ENCODE results near the gene METTL2B.
"Not testable (repeated sequence)": the region's sequence is repeated elsewhere in the genome, so short reads cannot be mapped to it uniquely, and the experiment has no call there.

METTL2B gene

DNA sequence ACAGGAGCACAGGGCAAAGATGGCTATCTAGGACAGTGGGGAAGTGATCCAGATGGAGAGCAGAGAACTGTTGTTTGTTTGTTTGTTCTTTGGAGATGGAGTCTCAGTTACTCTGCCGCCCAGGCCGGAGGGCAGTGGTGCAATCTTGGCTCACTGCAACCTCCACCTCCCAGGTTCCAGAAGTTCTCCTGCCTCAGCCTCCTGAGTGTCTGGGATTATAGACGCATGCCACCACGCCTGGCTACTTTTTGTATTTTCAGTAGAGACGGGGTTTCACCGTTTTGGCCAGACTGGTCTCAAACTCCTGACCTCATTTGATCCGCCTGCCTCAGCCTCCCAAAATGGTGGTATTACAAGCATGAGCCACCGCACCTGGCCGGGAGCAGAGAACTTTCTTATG is 20.9 kb downstream of the METTL2B start:
- TF ChIP-seq, protein P1, sequence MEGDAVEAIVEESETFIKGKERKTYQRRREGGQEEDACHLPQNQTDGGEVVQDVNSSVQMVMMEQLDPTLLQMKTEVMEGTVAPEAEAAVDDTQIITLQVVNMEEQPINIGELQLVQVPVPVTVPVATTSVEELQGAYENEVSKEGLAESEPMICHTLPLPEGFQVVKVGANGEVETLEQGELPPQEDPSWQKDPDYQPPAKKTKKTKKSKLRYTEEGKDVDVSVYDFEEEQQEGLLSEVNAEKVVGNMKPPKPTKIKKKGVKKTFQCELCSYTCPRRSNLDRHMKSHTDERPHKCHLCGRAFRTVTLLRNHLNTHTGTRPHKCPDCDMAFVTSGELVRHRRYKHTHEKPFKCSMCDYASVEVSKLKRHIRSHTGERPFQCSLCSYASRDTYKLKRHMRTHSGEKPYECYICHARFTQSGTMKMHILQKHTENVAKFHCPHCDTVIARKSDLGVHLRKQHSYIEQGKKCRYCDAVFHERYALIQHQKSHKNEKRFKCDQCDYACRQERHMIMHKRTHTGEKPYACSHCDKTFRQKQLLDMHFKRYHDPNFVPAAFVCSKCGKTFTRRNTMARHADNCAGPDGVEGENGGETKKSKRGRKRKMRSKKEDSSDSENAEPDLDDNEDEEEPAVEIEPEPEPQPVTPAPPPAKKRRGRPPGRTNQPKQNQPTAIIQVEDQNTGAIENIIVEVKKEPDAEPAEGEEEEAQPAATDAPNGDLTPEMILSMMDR (IDR thresholded peaks at IDR 0.05; ENCODE audit: extremely low read depth, insufficient read depth, missing control alignments), result no peak
- in situ Hi-C loops (cut with MboI; ENCODE audit: low pct_unique_long_range_greater_than_20kb, low sequenced_read_pairs, unreplicated experiment), result no loop called here
- no peak for DNase-seq (ENCODE audit: low spot score)

DNA sequence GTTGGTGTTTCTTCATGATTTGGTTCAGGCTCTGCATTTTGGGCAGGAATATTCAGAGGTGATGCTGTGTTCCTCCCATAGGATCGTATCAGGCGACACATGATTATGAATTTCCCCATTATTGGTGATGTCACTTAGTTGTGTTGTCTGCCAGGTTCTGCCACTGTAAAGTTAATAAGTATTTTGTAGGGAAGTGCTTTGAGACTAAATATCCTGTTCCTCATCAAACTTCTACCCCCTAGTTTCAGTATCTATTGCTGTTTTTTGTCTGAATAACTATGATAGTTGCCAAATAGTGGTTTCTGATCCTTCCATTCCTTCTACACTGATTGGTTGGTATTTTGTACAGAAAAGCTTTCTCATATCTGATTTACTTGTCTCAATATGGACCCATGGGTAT is 28.9 kb downstream of the METTL2B start:
- DNase-seq (ENCODE audit: low spot score); in situ Hi-C loops (cut with MboI; ENCODE audit: low pct_unique_long_range_greater_than_20kb, low sequenced_read_pairs, unreplicated experiment): not testable (repeated sequence)

DNA sequence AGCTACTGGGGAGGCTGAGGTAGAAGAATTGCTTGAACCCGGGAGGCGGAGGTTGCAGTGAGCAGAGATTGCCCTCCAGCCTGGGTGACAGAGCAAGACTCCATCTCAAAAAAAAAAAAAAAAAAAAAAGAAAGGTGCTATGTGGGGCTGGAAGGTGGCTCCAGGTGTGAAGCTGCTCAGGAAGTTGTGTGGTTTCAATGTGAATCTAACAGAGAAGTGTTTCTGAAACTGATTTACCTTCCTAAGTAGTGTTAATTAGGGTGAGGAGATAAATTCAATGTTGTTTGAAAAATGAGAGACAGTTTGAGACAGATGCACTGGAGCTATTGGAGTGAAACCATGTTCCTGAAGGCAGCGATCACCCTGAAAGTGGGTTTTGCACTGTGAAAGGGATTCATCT is 30.3 kb downstream of the METTL2B start:
- in situ Hi-C loops (cut with MboI; ENCODE audit: low pct_unique_long_range_greater_than_20kb, low sequenced_read_pairs, unreplicated experiment); DNase-seq (ENCODE audit: low spot score): not testable (repeated sequence)

DNA sequence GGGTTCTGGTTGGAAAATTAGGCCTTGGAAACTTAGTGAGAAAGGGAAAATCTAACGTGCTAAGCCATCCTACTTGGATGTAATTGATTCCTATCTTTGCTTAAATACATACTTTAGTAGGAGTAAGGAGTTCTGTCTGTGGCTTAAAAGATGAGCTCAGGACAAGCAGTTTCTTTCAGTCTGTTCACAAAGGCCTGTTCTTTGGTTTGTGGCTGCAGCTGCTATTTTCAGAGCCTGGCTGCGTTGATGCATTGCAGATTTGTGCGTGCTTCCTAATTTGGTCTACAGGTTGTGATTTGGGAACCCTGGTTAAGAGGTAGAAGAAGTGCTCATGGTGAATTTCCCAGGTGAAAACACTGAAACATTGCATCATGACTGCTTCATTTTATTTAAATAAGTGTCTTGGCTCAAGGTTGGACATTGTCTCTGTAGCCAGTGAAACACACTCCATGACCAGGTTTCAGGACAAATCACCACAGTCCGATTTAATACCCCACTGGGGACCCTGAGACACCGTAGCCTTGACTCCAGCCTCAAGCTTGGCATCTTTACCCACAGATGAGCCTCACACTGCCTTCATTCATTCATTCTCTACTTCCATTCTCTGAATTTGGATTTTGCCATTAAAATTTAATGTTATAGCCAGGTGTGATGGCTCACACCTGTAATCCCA is 30.9 kb downstream of the METTL2B start:
- DNase-seq (ENCODE audit: low spot score); in situ Hi-C loops (cut with MboI; ENCODE audit: low pct_unique_long_range_greater_than_20kb, low sequenced_read_pairs, unreplicated experiment): not testable (repeated sequence)

DNA sequence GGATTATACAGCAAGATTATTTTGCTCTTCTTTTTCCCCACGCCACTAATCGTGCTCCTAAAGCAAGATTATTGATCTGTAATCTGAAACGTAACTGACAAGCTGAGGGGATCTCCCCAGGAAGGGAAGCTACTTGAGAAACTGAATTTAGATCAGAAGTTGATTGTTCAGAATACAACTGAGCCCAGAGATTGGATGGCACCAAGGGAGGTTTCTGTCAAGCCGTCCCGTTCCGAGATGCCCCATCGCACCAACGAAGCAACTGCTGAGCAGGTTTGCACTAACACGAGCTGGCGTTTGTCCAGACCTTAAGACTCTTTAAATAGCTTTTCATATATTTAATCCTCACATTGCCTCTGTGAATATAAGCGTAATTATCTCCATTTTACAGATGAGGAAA is 35.1 kb downstream of the METTL2B start:
- DNase-seq (ENCODE audit: low spot score); in situ Hi-C loops (cut with MboI; ENCODE audit: low pct_unique_long_range_greater_than_20kb, low sequenced_read_pairs, unreplicated experiment): not testable (repeated sequence)

DNA sequence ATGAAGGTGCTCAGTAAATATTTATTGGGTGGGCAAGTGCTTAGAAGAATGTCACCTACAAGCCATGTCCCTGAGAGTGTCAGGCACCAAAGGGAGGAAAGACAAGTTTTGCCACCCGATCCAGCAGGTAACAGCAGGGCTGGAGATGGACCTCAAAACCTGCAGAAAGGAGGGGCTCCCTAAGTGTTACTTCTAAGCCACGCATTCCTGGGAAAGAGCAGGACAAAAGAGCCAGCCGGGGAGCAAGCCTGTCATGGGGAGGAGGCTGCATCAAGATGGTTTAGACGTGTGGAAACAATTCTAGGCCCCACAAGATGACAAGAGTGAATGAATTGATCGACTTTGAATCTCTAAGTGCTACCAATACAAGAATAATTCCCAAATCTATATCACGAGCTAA is 38.7 kb downstream of the METTL2B start:
- in situ Hi-C loops (cut with MboI; ENCODE audit: low pct_unique_long_range_greater_than_20kb, low sequenced_read_pairs, unreplicated experiment); DNase-seq (ENCODE audit: low spot score): not testable (repeated sequence)

DNA sequence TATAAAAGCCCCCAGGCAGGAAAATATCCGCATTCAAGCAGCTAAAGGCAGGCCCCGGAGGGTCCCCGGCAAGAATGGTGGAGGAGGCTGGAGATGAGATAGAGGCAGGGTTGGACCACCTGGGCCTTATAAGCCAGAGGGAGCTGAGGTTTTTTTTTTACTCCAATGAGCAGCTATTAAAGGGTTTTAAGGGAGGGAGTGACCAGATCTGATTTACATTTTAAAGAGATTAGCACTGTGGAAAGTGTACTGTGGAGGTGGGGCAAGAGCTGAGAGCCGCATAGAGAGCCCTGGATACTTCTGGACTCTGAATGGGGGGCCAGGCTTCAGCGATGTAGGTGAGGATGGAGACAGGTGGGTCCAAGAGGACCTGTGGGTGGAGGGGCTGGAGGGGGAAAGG is 40.5 kb downstream of the METTL2B start:
- in situ Hi-C loops (cut with MboI; ENCODE audit: low pct_unique_long_range_greater_than_20kb, low sequenced_read_pairs, unreplicated experiment), result not testable (repeated sequence)

DNA sequence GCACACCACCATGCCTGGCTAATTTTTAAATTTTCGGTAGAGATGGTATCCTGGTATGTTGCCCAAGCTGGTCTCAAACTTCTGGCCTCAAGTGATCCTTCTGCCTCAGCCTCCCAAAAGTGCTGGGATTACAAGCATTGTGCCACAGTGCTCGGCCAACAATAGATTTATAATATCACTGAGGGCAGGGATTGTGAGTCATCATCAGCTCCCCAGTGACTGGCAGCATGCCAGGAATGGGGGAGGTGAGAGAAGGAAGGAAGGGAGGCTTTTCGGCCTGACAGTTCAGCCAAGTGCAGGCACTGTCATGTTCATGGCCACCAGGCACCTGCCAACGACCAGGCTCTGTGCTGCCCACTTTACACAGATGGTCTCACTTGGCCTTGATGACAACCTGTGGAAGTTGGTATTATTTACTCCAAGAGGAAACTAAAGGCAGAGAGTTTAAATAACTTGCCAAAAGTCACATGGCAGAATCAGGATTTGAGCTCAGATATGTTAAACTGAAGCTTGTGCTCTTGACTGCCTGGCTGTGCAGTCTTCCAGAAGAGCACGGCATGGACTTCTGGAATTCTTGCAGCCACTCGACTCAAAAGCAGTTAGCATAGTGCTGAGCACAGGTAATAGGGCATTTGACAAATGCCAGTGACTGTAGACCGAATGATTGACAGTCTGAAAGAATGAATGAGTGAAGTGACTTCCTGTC is 46.8 kb downstream of the METTL2B start:
- in situ Hi-C loops (cut with MboI; ENCODE audit: low pct_unique_long_range_greater_than_20kb, low sequenced_read_pairs, unreplicated experiment); DNase-seq (ENCODE audit: low spot score): not testable (repeated sequence)

More for the DNA sequence above, 40.5 kb downstream of the METTL2B start:
- DNase-seq (ENCODE audit: low spot score), result not testable (repeated sequence)

DNA sequence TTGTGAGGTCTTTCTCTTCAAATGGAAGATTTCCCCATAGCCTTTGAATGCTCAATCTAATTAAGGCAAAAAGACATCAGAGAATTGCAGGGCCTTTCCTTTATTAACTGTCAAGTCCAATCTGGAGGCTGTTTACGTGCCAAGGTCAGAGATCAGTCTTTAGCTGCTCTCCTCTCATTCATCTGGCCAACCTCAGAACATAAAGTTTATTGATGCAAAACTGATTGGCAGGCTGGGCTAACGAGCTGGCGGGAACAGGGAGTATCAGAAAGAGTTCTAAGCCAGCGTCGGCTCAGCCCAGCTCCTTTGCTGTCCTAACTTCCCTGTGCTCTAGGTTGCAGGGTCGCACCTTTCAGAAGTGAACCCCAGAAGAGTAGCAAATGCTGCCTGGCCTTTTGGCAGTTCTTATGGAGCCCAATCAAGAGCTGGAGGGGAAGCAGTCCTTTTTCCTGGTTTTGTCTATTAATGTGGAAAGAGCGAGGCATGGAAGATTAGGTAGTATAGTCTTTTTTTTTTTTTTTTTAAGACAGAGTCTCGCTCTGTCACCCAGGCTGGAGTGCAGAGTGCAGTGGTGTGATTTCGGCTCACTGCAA is 47.5 kb downstream of the METTL2B start:
- DNase-seq (ENCODE audit: low spot score); in situ Hi-C loops (cut with MboI; ENCODE audit: low pct_unique_long_range_greater_than_20kb, low sequenced_read_pairs, unreplicated experiment): not testable (repeated sequence)

DNA sequence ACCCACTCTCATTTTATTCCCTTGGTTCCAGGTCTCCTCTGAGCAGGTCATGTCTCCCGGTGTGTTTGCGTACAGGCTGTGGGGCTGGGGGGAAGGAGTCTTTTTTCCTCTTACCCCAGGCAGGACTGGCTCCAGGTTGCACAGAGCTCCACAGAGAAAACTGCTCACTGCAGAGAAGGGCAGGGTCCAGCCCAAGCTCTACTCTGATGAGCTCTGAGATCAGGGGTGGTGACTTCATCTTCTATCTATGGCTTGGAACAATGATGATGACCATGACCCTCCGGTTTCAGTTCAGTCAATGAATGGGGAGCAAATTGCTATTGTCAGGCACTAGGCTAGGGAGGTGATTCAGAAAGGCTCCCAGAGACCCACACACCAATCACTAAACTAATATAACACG is 49.0 kb downstream of the METTL2B start:
- in situ Hi-C loops (cut with MboI; ENCODE audit: low pct_unique_long_range_greater_than_20kb, low sequenced_read_pairs, unreplicated experiment); DNase-seq (ENCODE audit: low spot score): not testable (repeated sequence)

DNA sequence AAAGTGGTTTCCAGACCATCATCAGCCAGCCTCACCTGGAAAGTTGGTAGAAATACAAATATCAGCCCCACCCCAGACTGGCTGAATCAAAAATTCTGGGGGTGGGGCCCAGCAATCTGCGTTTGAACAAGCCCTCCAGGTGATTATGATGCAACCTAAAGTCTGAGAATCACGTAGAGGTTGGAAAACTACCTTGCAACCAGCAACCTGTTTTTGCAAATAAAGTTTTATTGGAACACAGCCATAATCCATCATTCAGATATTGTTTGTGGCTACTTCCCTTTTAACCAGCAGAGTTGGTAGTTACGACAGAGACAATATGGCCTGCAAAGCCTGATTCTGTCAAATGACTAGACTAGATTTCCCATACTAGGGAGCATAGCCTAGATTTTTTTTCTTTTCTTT is 49.5 kb downstream of the METTL2B start:
- DNase-seq (ENCODE audit: low spot score); in situ Hi-C loops (cut with MboI; ENCODE audit: low pct_unique_long_range_greater_than_20kb, low sequenced_read_pairs, unreplicated experiment): not testable (repeated sequence)

DNA sequence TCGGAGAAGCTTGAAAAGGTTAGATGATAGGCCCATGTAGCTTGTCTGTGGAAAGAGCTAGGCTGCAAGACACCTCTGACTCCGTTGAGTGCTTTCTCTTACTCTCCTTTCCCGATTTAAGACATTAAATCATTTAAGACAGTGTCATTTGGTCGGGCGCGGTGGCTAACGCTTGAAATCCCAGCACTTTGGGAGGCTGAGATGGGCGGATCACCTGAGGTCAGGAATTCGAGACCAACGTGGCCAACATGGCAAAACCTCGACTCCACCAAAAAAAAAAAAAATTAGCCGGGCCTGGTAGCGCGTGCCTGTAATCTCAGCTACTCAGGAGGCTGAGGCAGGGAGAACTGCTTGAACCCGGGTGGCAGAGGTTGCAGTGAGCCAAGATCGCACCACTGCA is 52.6 kb downstream of the METTL2B start:
- DNase-seq (ENCODE audit: low spot score); in situ Hi-C loops (cut with MboI; ENCODE audit: low pct_unique_long_range_greater_than_20kb, low sequenced_read_pairs, unreplicated experiment): not testable (repeated sequence)

DNA sequence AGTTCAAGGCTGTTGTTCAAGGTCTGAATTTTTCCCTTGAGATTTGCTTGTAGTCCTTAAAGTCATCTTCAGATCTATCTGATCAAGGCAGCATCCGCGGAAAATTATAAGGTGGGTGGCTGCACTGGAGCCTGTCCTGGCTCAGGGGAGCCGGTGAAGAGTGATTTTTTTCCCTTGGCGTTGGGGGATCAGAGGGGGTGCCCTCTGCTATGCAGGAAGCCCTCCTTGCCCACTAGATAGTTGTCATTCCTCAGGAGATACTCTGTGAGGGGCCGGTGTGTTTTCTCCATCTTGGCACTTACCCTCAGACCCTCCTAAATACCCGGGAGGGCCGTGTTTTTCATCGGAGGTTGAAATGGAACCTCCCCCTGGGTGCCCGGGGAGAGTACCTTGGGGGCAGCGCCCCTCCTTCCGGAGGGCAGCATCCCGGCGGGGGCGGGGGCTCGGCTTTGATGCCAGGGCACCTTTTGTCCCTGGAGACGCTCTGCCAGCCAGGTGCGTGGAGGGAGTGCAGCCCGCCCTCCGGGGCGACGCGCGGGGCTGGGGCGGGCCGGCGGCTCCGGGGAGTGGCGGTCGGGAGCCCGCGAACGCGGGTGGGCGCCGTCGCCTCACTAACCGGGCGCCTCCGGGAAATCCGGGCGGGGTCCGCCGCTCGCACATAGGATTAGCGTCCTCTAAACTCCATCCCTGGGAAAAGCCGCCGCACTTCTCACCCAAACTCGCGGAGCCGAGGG is 53.7 kb downstream of the METTL2B start:
- in situ Hi-C loops (cut with MboI; ENCODE audit: low pct_unique_long_range_greater_than_20kb, low sequenced_read_pairs, unreplicated experiment), result not testable (repeated sequence)
- peak; percentile 17 for DNase-seq (ENCODE audit: low spot score)
